Testis (tissue), 3 donors: ENCODE data around the gene PSMD14. TPM values are rescaled to one million over a fixed set of nuclear protein-coding genes. Genes with fewer than 3 reads are reported as not detected.

Source experiments
- DNase-seq: peaks from one replicate; pipeline ENCODE4 v3.0.0-alpha.2; 2019
- H3K27ac ChIP-seq, 2 donors: fragments of 200-600 bp; sonication (generic); one replicate each; pipeline ENCODE4 v1.5.1; 2019
- H3K27me3 ChIP-seq: fragments of 200-600 bp; sonication (generic); one replicate; pipeline ENCODE4 v1.5.1; 2019
- H3K36me3 ChIP-seq: fragments of 200-600 bp; sonication (generic); one replicate; pipeline ENCODE4 v1.5.1; 2017; ENCODE audit warnings: low read depth; ENCODE audit errors: missing control alignments
- H3K4me1 ChIP-seq: fragments of 200-600 bp; sonication (generic); one replicate; pipeline ENCODE4 v1.5.1; 2019
- H3K4me3 ChIP-seq, 2 donors: fragments of 200-600 bp; sonication (generic); one replicate each; pipeline ENCODE4 v1.5.1; 2017 to 2019
- H3K9me3 ChIP-seq: fragments of 200-600 bp; sonication (generic); one replicate; pipeline ENCODE4 v1.5.1; 2017
- POLR2A ChIP-seq: fragments of 450-650 bp; IDR thresholded peaks from one replicate; pipeline ENCODE4 v1.6.1; 2017; ENCODE audit warnings: antibody characterized with exemption, mild to moderate bottlenecking, moderate library complexity
- WGBS, 2 donors: methylation state at CpG; one replicate each; pipeline ENCODE4 v1.1.5; 2018; 5-methylcytosine and 5-hydroxymethylcytosine counted together
- intact Hi-C: fragments of 100-400 bp; cut with DNase I; formaldehyde crosslinking; loops from one replicate; pipeline ENCODE4 v1.15.1; 2023; ENCODE audit warnings: low total_unique reads
- polyA plus RNA-seq: library from polyadenylated mRNA; stranded (reverse); fragments of 350-450 nt; fragmentation: Illumina TruSeq; extraction: RNeasy Lipid Tissue Mini Kit (QIAGEN cat#74804); gene quantifications from one replicate; pipeline ENCODE4 v1.2.3, GENCODE V29; 2014; ENCODE audit warnings: low read depth, low replicate concordance; ENCODE audit not compliant: insufficient read depth
- total RNA-seq, 2 donors: library from RNA; depleted of rRNA; stranded (reverse); fragments of >200 nt; gene quantifications; one replicate each; pipeline ENCODE4 v1.2.3, GENCODE V29; 2016
- TF ChIP-seq, protein P1 (sequence below), 3 experiments: fragments of 450-650 bp in 2 of 3; fragments of 200-600 bp in 1 of 3; sonication (generic) in 1 of 3; IDR thresholded peaks; one replicate each; pipeline ENCODE4 v1.5.1; 2016 to 2019; ENCODE audit warnings: antibody characterized with exemption in 3 of 3, mild to moderate bottlenecking in 2 of 3, moderate library complexity in 1 of 3

The PSMD14 gene
- total and polyA plus RNA-seq, 3 donors from 2014 or later, result 43.7 to 61.1 (median 48.0) TPM

DNA sequence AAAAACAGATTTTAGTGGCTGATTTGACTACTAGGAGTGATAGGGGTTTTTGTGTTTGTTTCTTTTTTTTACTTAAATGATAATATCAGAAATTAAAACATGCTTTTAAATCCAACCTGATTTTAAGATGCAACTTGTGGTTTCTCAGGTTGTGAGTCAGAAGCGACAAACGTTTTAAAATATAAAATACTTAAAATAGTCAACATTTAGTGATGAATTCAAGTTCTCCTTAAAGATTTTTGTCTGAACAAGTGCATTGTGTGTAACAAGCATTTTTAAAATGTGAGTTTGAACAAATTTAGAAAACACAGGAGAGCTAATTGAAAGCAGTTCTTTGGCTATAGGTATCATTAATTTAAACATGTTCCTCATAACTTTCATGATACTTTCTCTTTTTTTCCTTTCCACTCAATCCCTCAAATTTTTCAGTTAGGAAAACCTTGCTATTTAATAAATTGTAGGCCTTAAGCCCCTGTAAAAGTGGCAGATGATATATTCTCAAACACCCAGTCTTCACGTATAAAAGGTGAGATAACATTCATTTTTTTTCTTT lies 111.5 kb downstream of the PSMD14 start:
- no peak for TF ChIP-seq POLR2A
- TF ChIP-seq, protein P1, sequence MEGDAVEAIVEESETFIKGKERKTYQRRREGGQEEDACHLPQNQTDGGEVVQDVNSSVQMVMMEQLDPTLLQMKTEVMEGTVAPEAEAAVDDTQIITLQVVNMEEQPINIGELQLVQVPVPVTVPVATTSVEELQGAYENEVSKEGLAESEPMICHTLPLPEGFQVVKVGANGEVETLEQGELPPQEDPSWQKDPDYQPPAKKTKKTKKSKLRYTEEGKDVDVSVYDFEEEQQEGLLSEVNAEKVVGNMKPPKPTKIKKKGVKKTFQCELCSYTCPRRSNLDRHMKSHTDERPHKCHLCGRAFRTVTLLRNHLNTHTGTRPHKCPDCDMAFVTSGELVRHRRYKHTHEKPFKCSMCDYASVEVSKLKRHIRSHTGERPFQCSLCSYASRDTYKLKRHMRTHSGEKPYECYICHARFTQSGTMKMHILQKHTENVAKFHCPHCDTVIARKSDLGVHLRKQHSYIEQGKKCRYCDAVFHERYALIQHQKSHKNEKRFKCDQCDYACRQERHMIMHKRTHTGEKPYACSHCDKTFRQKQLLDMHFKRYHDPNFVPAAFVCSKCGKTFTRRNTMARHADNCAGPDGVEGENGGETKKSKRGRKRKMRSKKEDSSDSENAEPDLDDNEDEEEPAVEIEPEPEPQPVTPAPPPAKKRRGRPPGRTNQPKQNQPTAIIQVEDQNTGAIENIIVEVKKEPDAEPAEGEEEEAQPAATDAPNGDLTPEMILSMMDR (IDR thresholded peaks at IDR 0.05), result no peak
- no peak for DNase-seq

DNA sequence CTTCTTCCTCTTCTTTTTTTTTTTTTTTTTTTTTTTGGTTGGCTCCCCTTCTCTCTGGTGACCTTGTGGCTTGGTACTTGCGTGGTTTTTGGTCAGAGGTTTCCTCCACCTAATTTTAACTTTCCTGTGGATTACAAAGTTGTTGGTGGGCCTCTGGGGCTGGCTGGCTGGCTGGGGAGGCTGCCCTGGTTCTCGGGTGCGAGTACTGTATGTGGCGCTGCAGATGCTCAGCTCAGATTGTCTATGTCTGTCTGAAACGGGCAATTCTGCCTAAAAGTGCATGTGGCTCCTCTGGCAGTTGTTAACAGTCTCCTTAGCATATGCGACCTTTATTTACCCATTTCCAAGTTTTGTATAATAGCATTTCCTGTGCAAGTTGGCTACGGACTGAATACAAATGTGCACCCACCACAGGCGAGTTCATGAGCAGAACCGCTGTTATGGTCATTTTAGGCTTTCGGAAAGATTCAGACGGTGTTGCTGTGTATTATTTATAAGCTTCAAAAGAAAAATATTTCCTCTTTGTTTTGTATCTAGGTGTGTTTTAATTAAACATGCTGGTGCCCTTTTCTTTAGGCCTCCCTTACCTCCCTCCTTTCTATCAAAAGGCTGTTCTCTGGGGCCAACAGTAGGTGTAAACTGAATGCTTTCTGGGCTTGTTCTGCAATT lies 112.3 kb downstream of the PSMD14 start:
- TF ChIP-seq, protein P1 (IDR thresholded peaks at IDR 0.05), result no peak
- no peak for TF ChIP-seq POLR2A
- no peaks in the 10 kb centered on the region for H3K4me1 ChIP-seq
- H3K27me3 ChIP-seq, result peaks cover 3% of the 10 kb centered on the region
- H3K9me3 ChIP-seq, result no peaks in the 10 kb centered on the region
- 60 to 70% methylated on average over 9 to 11 of the region's 11 CpGs for WGBS, 2 donors
- no peak overlapping the region for H3K4me3 ChIP-seq
- intact Hi-C loops, result no loop called here
- no peak for DNase-seq
- H3K27ac ChIP-seq, result no peak overlapping the region
- no peaks in the 10 kb centered on the region for H3K36me3 ChIP-seq

More for the DNA sequence above, 111.5 kb downstream of the PSMD14 start:
- Histone ChIP-seq H3K4me1 (no peaks in the 10 kb centered on the region), H3K9me3 (no peaks in the 10 kb centered on the region), H3K4me3 (no peak overlapping the region), H3K27me3 (peaks cover 3% of the 10 kb centered on the region), H3K36me3 (no peaks in the 10 kb centered on the region), H3K27ac (no peak overlapping the region)
- WGBS, 2 donors, result 68 to 70% methylated on average over 3 of the region's 3 CpGs
- intact Hi-C loops, result no loop called here

DNA sequence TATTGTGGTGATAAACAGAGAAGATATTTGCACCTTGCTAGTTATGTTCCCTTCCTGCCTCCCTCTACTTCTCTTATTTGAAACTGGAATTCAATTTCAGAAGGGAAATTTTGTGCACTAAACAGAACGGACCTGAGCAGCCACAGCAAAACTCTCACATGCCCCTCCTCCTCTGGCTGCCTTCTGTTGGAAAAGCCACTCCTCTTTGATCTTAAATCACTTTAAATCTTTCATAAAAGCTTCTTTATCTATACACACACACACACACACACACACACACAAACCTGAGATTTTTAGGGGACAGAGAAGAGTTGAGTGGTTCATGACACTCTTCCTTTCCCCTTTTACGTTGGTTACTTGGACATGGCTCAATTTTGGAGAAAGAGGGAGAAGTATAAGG lies 113.5 kb downstream of the PSMD14 start:
- Histone ChIP-seq H3K9me3 (no peaks in the 10 kb centered on the region), H3K4me3 (no peak overlapping the region), H3K4me1 (no peaks in the 10 kb centered on the region), H3K36me3 (no peaks in the 10 kb centered on the region), H3K27me3 (peaks cover 3% of the 10 kb centered on the region), H3K27ac (no peak overlapping the region)
- 32 to 48% methylated on average over 2 of the region's 2 CpGs for WGBS, 2 donors
- intact Hi-C loops, result no loop called here
- no peak for DNase-seq
- TF ChIP-seq POLR2A, result no peak
- TF ChIP-seq, protein P1 (IDR thresholded peaks at IDR 0.05), result no peak

DNA sequence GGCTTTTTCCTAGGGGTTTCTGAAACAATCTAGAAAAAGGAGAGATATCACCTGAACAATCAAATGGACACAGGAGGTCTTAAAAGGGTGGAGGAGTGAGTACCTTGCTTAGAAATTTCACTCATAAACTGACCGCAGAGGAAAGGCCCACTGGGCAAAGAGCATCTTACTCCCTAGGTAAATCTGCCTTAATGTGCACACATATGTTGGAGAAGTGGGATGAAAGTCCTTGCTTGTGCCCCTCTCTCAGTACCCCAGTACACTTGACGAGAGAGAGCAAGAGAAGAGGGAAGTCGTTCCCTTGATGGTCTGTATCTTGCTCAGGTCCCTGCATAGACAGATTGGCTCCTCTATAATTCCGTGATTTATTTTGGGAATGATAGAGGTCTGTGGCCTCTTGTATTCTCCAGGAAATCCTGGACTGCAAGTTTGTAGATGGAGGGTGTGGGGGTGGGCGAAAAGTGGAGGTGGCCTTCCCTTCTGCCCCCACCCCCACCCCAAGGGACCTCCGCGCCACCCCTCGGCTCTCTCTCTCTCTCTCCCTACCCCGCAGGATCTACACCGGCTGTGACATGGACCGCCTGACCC lies 114.7 kb downstream of the PSMD14 start:
- Histone ChIP-seq H3K4me1 (no peaks in the 10 kb centered on the region), H3K4me3 (peak overlapping the region; percentile 45 to 48), H3K27me3 (peaks cover 3% of the 10 kb centered on the region), H3K27ac (no peak overlapping the region), H3K36me3 (no peaks in the 10 kb centered on the region), H3K9me3 (no peaks in the 10 kb centered on the region)
- WGBS, 2 donors, result 20 to 45% methylated on average over 5 to 11 of the region's 11 CpGs
- intact Hi-C loops, result no loop called here
- TF ChIP-seq, protein P1 (IDR thresholded peaks at IDR 0.05), result no peak
- no peak for TF ChIP-seq POLR2A
- no peak for DNase-seq
